WTC11 (cell line): Measurements from ENCODE around the gene RARA. TPM values are rescaled to one million over a fixed set of nuclear protein-coding genes. Genes with fewer than 3 reads are reported as not detected.
A peak's percentile ranks its signal among the peaks of the same experiment; 100 is the strongest.
"Not testable (repeated sequence)": the region's sequence is repeated elsewhere in the genome, so short reads cannot be mapped to it uniquely, and the experiment has no call there.

Experiments
- ATAC-seq: fragments of 200-7000 bp; cut with Tn5 transposase; 2 replicates; pipeline ENCODE4 v1.10.0; 2021; ENCODE audit warnings: mild to moderate bottlenecking, moderate library complexity
- CTCF ChIA-PET: fragments of 300-600 bp; sonication (Branson Sonifier 250); formaldehyde crosslinking; loops from one replicate; lab custom pipeline; 2021; ENCODE audit warnings: antibody characterized with exemption; lab: Charles Lee
- POLR2A ChIA-PET: fragments of 350-600 bp; sonication (Branson Sonifier 250); formaldehyde crosslinking; loops from one replicate; lab custom pipeline; 2021; ENCODE audit warnings: antibody characterized with exemption; lab: Charles Lee
- DNase-seq: peaks from one replicate; pipeline ENCODE4 v3.0.0; 2021; ENCODE audit warnings: low spot score
- H3K27ac Mint-ChIP-seq: 2 replicates; pipeline ENCODE4 v1.8.0; 2021; ENCODE audit warnings: mixed read lengths
- H3K27me3 Mint-ChIP-seq: 2 replicates; pipeline ENCODE4 v1.8.0; 2021; ENCODE audit warnings: low read depth, mild to moderate bottlenecking, moderate library complexity, mixed read lengths
- H3K36me3 Mint-ChIP-seq: 2 replicates; pipeline ENCODE4 v1.8.0; 2021; ENCODE audit warnings: mixed read lengths
- H3K4me1 Mint-ChIP-seq: 2 replicates; pipeline ENCODE4 v1.8.0; 2022; ENCODE audit warnings: mixed read lengths
- H3K4me3 Mint-ChIP-seq: 2 replicates; pipeline ENCODE4 v1.8.0; 2021; ENCODE audit warnings: mild to moderate bottlenecking, moderate library complexity, mixed read lengths
- H3K9me3 Mint-ChIP-seq: 2 replicates; pipeline ENCODE4 v1.8.0; 2021; ENCODE audit warnings: mixed read lengths
- ATF1 ChIP-seq: sonication (generic); formaldehyde crosslinking; IDR thresholded peaks from 2 replicates; pipeline ENCODE4 v1.8.1; 2023; ENCODE audit warnings: mild to moderate bottlenecking, moderate library complexity, missing genetic modification reagents
- CBFB ChIP-seq: sonication (generic); formaldehyde crosslinking; IDR thresholded peaks from 2 replicates; pipeline ENCODE4 v1.8.1; 2022; ENCODE audit warnings: mild to moderate bottlenecking, low read depth, missing genetic modification reagents
- FOXK1 ChIP-seq: sonication (generic); formaldehyde crosslinking; IDR thresholded peaks from 2 replicates; pipeline ENCODE4 v1.8.0; 2022; ENCODE audit warnings: mild to moderate bottlenecking, moderate library complexity, missing genetic modification reagents
- GTF2I ChIP-seq: fragments of 250-450 bp; sonication (Bioruptor Pico); conservative IDR thresholded peaks from 2 replicates; pipeline ENCODE4 v1.4.0; 2021; ENCODE audit warnings: mild to moderate bottlenecking
- OVOL2 ChIP-seq: fragments of 250-450 bp; sonication (Bioruptor Pico); IDR thresholded peaks from 2 replicates; pipeline ENCODE4 v1.9.0; 2021; ENCODE audit warnings: mild to moderate bottlenecking, borderline replicate concordance
- RORB ChIP-seq: fragments of 250-450 bp; sonication (Bioruptor Pico); IDR thresholded peaks from 2 replicates; pipeline ENCODE4 v1.9.0; 2021; ENCODE audit warnings: mild to moderate bottlenecking
- ZBTB21 ChIP-seq: sonication (generic); formaldehyde crosslinking; IDR thresholded peaks from 2 replicates; pipeline ENCODE4 v1.8.1; 2023; ENCODE audit warnings: mild to moderate bottlenecking, missing genetic modification reagents, borderline replicate concordance
- ZNF219 ChIP-seq: sonication (generic); formaldehyde crosslinking; IDR thresholded peaks from 2 replicates; pipeline ENCODE4 v1.8.0; 2023; ENCODE audit warnings: missing genetic modification reagents, mild to moderate bottlenecking, borderline replicate concordance
- ZNF232 ChIP-seq: sonication (generic); formaldehyde crosslinking; IDR thresholded peaks from 2 replicates; pipeline ENCODE4 v1.8.0; 2022; ENCODE audit warnings: mild to moderate bottlenecking, missing genetic modification reagents
- ZNF416 ChIP-seq: fragments of 250-450 bp; sonication (Bioruptor Pico); IDR thresholded peaks from 2 replicates; pipeline ENCODE4 v1.9.0; 2021; ENCODE audit warnings: mild to moderate bottlenecking, inconsistent platforms
- total RNA-seq: library from RNA; stranded (reverse); gene quantifications from 3 replicates; pipeline ENCODE4 v1.2.3, GENCODE V29; 2021
- TF ChIP-seq, protein P1 (sequence below): sonication (generic); formaldehyde crosslinking; IDR thresholded peaks from 2 replicates; pipeline ENCODE4 v1.8.1; 2023; ENCODE audit warnings: mild to moderate bottlenecking, missing genetic modification reagents, moderate library complexity
- TF ChIP-seq, protein P2 (sequence below): sonication (generic); formaldehyde crosslinking; IDR thresholded peaks from 2 replicates; pipeline ENCODE4 v1.8.0; 2022; ENCODE audit warnings: mild to moderate bottlenecking, missing genetic modification reagents
- TF ChIP-seq, protein P3 (sequence below): sonication (generic); formaldehyde crosslinking; IDR thresholded peaks from 2 replicates; pipeline ENCODE4 v1.8.1; 2022; ENCODE audit warnings: low read depth, mild to moderate bottlenecking, moderate library complexity, missing genetic modification reagents, borderline replicate concordance
- TF ChIP-seq, protein P4 (sequence below): sonication (generic); formaldehyde crosslinking; IDR thresholded peaks from 2 replicates; pipeline ENCODE4 v1.8.1; 2023; ENCODE audit warnings: mild to moderate bottlenecking, missing genetic modification reagents
- TF ChIP-seq, protein P5 (sequence below): fragments of 250-450 bp; sonication (Bioruptor Pico); IDR thresholded peaks from 2 replicates; pipeline ENCODE4 v1.8.0; 2021; ENCODE audit warnings: mild to moderate bottlenecking

RARA gene
- total RNA-seq, 1 experiment from 2014 or later: 20.7 TPM

DNA sequence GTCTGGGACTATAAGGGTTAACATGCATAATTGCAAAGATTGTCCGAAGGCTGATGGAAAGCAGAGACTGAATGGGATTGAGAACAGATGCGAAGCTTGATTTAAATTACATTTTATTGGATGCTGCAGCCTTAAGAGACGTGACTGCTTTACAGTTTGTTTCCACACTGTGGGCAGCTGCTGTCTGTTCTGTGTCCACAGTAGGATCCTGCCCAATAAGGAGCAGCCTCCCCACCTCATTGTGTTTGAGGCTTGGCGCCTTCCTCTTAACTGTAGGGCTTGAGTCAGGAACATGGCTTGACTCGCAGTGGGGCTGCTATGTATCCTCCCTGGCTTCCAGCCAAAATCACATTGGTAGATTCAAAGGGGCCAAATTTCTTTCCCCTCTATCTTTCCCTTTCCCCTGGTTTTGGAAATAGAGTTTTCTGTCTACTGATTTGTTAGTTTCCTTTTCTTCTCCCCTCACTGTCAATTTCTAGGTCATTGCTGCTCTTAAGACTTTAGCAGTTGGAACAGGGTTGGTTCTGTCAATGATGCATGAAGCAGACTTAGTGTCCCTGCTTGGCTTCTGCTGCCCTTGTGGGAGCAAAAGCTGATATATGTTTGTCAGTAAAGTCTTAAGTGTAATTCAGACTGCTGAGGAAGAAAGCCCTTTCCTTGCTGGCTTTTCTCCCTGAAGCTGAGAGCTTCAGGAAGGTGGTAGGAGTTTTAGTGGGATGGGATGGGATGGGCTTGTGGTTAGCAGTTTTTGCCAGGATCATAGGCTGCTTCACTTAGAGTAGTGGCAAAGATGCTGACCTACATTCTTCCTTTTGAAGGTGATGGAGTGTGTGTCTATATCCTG is 5.0 kb upstream of the RARA start:
- TF ChIP-seq ZBTB21 (CRISPR knock-in tag): no peak
- Mint-ChIP-seq H3K4me3 (no peak overlapping the region), H3K27me3 (no peaks in the 10 kb centered on the region), H3K36me3 (peaks cover 47% of the 10 kb centered on the region), H3K27ac (no peak overlapping the region), H3K4me1 (peaks cover 10% of the 10 kb centered on the region), H3K9me3 (no peaks in the 10 kb centered on the region)
- ATAC-seq (no peak), DNase-seq (no peak)
- POLR2A ChIA-PET: interaction anchor here (1.7 kb wide), 1 partner anchor 44 kb away, joined by 4 read pairs; no protein-coding TSS in a partner anchor
- CTCF ChIA-PET: interaction anchor here (0.9 to 10.9 kb wide), 8 partner anchors 10 to 54 kb away, joined by 3 to 259 read pairs (median 22); no protein-coding TSS in a partner anchor

DNA sequence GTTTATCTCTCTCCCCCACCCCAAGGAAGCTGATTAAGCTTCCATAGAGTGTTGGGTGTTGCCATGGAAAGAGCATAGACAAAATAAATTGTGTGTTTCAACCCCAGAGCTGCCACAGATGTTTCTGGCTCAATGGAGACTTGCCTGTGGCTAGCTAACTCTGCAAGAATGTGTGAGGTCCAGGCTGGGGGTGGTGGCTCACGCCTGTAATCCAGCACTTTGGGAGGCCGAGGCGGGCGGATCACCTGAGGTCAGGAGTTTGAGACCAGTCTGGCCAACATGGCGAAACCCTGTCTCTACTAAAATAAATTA is 4.5 kb upstream of the RARA start:
- Mint-ChIP-seq H3K4me1 (peaks cover 13% of the 10 kb centered on the region), H3K36me3 (peaks cover 43% of the 10 kb centered on the region)
- ChIA-PET POLR2A (interaction anchor here (1.7 to 3.3 kb wide), 2 partner anchors 44 to 50 kb away, joined by 4 to 14 read pairs; no protein-coding TSS in a partner anchor), CTCF (interaction anchor here (0.7 to 10.9 kb wide), 4 partner anchors 12 to 49 kb away, joined by 3 to 259 read pairs (median 74); no protein-coding TSS in a partner anchor)
- H3K27ac Mint-ChIP-seq, ATAC-seq, DNase-seq, H3K27me3 Mint-ChIP-seq, H3K9me3 Mint-ChIP-seq, H3K4me3 Mint-ChIP-seq: not testable (repeated sequence)

DNA sequence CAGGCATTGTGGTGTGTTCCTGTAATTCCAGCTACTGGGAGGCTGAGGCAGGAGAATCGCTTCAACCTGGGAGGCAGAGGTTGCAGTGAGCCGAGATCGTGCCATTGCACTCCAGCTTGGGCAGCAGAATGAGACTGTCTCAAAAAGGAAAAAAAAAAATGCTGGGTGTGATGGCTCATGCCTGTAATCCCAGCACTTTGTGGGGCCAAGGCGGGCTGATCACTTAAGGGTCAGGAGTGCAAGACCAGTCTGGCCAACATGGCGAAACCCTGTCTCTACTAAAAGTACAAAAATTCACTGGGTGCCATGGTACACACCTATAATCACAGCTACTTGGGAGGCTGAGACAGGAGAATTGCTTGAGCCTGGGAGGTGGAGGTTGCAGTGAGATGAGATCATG is 4.1 kb upstream of the RARA start:
- not testable (repeated sequence) for H3K4me3 Mint-ChIP-seq, H3K27ac Mint-ChIP-seq, H3K27me3 Mint-ChIP-seq, H3K9me3 Mint-ChIP-seq, ATAC-seq, DNase-seq
- H3K4me1 Mint-ChIP-seq: peaks cover 16% of the 10 kb centered on the region
- CTCF ChIA-PET: interaction anchor here (0.7 to 10.9 kb wide), 4 partner anchors 12 to 48 kb away, joined by 3 to 259 read pairs (median 74); no protein-coding TSS in a partner anchor
- POLR2A ChIA-PET: interaction anchor here (1.0 to 3.3 kb wide), 3 partner anchors 12 to 50 kb away, joined by 4 to 14 read pairs (median 5); no protein-coding TSS in a partner anchor
- peaks cover 40% of the 10 kb centered on the region for H3K36me3 Mint-ChIP-seq

DNA sequence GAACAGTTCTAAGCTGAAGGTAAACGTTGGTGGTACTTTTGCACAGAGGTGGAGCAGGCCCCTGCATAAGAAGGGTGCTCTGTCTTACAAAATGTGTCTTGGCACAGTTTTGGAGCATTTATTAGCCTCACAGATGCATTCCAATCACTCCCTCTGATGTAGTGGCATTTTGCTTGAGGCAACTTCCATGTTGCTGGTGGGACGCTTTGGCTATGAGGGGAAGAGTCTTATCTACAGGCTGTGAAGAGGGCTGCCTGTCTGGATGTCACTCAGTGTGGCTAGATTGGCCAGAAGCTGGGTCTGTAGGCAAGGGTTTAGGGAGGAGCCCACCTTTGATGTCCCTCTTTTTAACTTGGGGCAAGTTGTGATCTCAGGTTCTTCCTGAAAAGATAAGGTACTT is 2.6 kb upstream of the RARA start:
- H3K4me1 Mint-ChIP-seq: peaks cover 28% of the 10 kb centered on the region
- no peak for DNase-seq
- ChIA-PET POLR2A (interaction anchor here (0.6 to 3.3 kb wide), 5 partner anchors 9 to 48 kb away, joined by 3 to 17 read pairs (median 10); no protein-coding TSS in a partner anchor), CTCF (interaction anchor here (0.8 to 10.9 kb wide), 18 partner anchors 10 to 288 kb away, joined by 3 to 259 read pairs (median 6); partner anchors contain the start of gene WIPF2)
- TF ChIP-seq CBFB (CRISPR knock-in tag) (no peak), OVOL2 (CRISPR knock-in tag) (no peak)
- H3K4me3 Mint-ChIP-seq: 0 out of 2 replicates have a peak overlapping the region, but pooled peaks have one; percentile 1
- no peaks in the 10 kb centered on the region for H3K27me3 Mint-ChIP-seq
- ATAC-seq: peak; percentile 2; the same call in 1 of the 2 replicates
- H3K36me3 Mint-ChIP-seq: peaks cover 26% of the 10 kb centered on the region
- H3K27ac Mint-ChIP-seq: peak overlapping the region; percentile 58
- H3K9me3 Mint-ChIP-seq: no peaks in the 10 kb centered on the region

DNA sequence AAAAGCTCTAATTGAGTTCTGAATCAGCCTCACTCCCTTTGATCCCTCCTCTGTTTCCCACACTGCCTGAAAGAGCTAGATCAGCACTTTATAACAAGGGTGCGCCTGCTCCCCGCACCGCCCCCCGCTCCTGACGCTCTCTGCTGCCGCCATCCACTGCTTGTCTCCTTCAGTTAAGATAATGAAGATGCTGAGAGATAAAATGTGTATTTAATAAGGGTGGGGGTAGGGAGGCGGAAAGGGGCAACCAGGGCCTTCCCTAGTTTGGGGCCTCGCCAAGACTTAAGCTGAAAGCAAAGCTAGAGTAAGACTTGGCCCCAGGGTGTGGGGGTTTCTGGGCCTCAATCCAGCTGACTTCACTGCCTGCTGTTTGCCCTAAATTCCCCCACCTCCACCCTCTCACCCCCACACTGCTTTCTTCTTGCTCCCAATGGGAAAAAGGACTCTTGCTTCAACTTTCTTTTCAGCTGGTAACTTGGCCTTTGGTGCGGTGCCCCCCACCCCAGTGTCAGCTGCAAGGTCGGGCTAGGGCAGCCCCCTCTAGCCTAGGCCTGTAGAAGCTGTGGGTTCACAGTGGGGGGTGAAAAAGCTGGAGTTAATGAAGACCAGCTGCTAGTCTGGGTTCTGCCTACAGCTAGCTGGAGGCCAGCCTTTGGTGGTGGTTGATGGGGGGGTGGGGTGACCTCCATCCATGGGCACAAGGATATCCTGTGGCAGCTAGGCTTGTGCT is 1.8 kb upstream of the RARA start:
- ATAC-seq: peak; percentile 29
- H3K27me3 Mint-ChIP-seq: no peaks in the 10 kb centered on the region
- POLR2A ChIA-PET: interaction anchor here (0.5 to 3.3 kb wide), 8 partner anchors 8 to 132 kb away, joined by 3 to 17 read pairs (median 4); no protein-coding TSS in a partner anchor
- TF ChIP-seq, protein P1, sequence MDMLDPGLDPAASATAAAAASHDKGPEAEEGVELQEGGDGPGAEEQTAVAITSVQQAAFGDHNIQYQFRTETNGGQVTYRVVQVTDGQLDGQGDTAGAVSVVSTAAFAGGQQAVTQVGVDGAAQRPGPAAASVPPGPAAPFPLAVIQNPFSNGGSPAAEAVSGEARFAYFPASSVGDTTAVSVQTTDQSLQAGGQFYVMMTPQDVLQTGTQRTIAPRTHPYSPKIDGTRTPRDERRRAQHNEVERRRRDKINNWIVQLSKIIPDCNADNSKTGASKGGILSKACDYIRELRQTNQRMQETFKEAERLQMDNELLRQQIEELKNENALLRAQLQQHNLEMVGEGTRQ (CRISPR knock-in tag): no peak
- TF ChIP-seq, protein P2, sequence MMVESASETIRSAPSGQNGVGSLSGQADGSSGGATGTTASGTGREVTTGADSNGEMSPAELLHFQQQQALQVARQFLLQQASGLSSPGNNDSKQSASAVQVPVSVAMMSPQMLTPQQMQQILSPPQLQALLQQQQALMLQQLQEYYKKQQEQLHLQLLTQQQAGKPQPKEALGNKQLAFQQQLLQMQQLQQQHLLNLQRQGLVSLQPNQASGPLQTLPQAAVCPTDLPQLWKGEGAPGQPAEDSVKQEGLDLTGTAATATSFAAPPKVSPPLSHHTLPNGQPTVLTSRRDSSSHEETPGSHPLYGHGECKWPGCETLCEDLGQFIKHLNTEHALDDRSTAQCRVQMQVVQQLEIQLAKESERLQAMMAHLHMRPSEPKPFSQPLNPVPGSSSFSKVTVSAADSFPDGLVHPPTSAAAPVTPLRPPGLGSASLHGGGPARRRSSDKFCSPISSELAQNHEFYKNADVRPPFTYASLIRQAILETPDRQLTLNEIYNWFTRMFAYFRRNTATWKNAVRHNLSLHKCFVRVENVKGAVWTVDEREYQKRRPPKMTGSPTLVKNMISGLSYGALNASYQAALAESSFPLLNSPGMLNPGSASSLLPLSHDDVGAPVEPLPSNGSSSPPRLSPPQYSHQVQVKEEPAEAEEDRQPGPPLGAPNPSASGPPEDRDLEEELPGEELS (CRISPR knock-in tag): no peak
- TF ChIP-seq GTF2I (no peak), ZNF416 (CRISPR knock-in tag) (no peak), ZNF232 (no peak), FOXK1 (CRISPR knock-in tag) (no peak), ATF1 (CRISPR knock-in tag) (no peak), ZNF219 (CRISPR knock-in tag) (no peak), RORB (CRISPR knock-in tag) (no peak)
- TF ChIP-seq, protein P3, sequence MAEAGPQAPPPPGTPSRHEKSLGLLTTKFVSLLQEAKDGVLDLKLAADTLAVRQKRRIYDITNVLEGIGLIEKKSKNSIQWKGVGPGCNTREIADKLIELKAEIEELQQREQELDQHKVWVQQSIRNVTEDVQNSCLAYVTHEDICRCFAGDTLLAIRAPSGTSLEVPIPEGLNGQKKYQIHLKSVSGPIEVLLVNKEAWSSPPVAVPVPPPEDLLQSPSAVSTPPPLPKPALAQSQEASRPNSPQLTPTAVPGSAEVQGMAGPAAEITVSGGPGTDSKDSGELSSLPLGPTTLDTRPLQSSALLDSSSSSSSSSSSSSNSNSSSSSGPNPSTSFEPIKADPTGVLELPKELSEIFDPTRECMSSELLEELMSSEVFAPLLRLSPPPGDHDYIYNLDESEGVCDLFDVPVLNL: no peak
- TF ChIP-seq, protein P4, sequence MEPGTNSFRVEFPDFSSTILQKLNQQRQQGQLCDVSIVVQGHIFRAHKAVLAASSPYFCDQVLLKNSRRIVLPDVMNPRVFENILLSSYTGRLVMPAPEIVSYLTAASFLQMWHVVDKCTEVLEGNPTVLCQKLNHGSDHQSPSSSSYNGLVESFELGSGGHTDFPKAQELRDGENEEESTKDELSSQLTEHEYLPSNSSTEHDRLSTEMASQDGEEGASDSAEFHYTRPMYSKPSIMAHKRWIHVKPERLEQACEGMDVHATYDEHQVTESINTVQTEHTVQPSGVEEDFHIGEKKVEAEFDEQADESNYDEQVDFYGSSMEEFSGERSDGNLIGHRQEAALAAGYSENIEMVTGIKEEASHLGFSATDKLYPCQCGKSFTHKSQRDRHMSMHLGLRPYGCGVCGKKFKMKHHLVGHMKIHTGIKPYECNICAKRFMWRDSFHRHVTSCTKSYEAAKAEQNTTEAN: no peak
- TF ChIP-seq, protein P5, sequence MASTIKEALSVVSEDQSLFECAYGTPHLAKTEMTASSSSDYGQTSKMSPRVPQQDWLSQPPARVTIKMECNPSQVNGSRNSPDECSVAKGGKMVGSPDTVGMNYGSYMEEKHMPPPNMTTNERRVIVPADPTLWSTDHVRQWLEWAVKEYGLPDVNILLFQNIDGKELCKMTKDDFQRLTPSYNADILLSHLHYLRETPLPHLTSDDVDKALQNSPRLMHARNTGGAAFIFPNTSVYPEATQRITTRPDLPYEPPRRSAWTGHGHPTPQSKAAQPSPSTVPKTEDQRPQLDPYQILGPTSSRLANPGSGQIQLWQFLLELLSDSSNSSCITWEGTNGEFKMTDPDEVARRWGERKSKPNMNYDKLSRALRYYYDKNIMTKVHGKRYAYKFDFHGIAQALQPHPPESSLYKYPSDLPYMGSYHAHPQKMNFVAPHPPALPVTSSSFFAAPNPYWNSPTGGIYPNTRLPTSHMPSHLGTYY (CRISPR knock-in tag): no peak

More for the DNA sequence above, 1.8 kb upstream of the RARA start:
- Mint-ChIP-seq H3K4me3 (no peak overlapping the region), H3K9me3 (no peaks in the 10 kb centered on the region), H3K36me3 (peaks cover 18% of the 10 kb centered on the region), H3K27ac (no peak overlapping the region), H3K4me1 (peaks cover 34% of the 10 kb centered on the region)
- CTCF ChIA-PET: interaction anchor here (0.6 to 10.9 kb wide), 23 partner anchors 10 to 289 kb away, joined by 3 to 259 read pairs (median 4); partner anchors contain the start of gene WIPF2
- DNase-seq: no peak
